ENCODE results near the gene SHLD1.
"Not testable (repeated sequence)": the region's sequence is repeated elsewhere in the genome, so short reads cannot be mapped to it uniquely, and the experiment has no call there.

SHLD1 gene

DNA sequence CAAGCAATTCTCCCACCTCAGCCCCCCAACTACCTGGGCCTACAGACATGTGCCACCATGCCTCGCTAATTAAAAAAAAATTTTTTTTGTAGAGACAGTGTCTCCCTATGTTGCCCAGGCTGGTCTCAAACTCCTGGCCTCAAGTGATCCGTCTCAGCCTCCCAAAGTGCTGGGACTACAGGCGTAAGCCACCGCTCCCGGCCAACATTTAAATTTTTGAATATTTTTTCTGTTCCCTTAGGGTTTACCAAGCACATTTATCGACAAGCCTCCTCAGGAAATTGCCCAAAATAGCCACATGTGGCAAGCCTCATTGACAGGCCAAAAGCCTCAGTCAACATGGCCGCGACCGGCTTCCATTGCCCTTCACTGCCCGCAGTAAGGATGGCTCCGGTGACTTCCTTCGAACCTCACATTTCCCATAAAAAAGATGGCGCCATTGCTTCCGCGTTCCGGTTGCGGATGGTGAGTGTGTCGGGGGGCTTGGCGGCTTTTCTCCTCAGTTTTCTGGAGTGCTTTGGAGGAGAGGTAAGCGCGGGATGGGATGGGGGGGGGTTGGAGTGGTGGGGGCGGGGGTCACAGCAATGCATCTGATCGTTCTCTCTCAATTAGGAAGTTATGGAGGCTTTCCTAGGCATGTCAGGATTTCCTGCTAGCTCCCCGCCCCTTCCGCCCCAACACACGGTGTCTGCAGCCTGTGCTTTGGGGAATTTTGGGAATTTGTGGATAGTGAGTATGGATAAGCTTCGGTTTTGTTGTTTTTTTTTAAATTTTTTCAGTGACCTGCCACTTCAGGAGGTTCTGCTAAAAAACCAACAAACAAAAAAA is at the start of gene SHLD1:
TSS of gene SHLD1 (plus strand) at position 450 of the 828 bp plus-strand sequence. CDS start 22,465 bp downstream, outside the sequence.
- peak; percentile 52 to 67 for DNase-seq (ENCODE audit: low read depth in 2 of 2)

DNA sequence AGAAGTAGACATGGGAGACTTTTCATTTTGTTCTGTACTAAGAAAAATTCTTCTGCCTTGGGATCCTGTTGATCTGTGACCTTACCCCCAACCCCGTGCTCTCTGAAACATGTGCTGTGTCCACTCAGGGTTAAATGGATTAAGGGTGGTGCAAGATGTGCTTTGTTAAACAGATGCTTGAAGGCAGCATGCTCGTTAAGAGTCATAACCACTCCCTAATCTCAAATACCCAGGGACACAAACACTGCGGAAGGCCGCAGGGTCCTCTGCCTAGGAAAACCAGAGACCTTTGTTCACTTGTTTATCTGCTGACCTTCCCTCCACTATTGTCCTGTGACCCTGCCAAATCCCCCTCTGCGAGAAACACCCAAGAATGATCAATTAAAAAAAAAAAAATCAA is 47.9 kb upstream of the SHLD1 start:
- DNase-seq (ENCODE audit: low read depth in 2 of 2), result not testable (repeated sequence)

DNA sequence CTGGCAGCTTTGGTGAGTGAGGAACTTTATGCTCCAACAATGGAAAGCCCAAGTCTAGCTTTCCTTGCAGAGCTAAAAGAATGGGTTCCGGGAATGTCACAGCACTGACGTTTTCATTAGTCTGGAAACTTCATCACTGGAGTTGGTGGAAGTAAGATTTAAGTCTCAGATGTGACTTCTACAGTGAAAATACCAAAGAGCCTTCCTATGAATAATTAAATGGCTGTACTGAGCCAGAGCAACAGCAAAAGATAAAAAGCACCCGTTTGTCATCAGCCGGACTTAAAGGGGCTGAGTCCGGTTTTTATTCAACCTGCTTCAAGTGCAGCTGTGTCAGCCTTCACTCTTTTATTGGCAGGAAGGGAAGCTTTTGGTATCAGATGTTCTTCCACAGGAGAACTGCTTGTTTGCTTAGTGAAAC is 46.5 kb upstream of the SHLD1 start:
- no peak for DNase-seq (ENCODE audit: low read depth in 2 of 2)

- no peak for DNase-seq (ENCODE audit: low read depth in 2 of 2)
Measured at GRCh38 chr20:5705827-5706226, 44.4 kb upstream of the SHLD1 start.

DNA sequence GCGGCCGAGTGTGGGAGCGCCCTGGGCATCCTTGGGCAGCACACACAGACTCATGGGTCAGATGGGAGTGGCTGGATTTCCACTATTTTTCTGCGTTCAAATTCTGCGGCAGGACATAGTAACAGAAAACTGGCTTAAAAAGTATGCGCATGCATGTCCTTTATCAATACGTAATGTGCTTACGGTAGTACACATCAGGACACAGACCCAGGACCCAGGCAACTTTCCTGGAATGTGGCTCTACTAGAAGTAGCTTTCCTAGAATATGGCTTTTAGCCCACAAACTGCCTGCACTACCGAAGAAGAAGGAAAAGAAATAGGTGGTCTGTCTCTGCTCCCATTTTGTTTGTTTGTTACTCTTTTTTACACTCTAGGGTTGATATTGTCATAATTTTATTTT is 43.4 kb upstream of the SHLD1 start:
- no peak for DNase-seq (ENCODE audit: low read depth in 2 of 2)

DNA sequence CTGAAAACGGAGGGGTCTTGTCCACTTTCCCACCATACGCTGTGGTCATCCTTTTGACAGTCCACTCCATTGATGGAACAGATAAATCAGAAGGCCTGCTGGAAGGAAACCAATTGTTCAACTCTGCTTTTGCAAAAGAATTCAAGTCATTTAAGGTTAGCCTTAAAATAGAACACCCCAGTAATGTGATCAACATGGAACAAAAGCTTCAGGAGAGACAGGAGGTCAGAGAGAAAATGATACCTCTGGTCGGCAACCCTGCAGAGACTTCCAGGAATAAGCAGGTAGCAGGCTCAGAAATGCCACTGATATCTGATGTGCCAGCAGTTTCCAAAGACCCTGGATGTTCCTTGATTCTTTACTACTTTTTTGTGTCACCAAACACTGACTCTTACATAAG is 39.6 kb upstream of the SHLD1 start:
- no peak for DNase-seq (ENCODE audit: low read depth in 2 of 2)

DNA sequence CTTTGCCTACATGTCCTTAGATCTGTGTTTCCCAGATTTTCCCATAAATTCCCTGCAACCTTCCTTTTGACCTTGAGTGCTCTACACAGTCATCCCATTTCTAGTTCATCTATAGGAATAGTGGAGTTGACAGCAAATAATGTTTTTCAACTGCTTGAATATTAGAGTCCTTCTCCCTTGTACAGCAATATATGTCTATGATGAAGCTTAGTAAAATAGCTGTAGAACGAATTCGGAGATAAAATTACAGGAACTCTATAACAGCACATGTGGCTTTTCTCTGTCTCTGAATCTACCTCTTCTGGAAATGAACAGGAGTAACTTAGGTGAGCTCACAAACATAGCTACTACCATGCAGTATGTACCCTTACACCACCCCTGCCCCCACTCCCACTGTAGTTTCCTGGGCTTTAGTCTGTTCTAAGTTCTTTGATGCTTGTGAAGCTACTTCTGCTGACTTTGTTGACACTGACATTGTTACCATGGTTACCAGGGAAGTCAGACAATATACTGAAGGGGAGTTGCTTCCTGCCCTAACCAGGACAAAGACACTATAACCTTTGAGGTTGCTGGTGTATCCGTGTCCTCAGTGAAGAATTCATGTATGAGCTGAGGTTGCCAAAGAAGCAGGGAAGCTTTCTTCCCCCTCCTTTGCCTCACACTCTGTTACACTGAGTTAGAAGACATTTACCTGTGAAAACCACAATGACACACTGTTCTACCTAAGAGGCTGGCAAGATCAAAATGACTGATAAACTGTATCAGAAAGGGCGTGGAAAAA is 35.8 kb upstream of the SHLD1 start:
- DNase-seq (ENCODE audit: low read depth in 2 of 2), result no peak

- DNase-seq (ENCODE audit: low read depth in 2 of 2), result no peak
Measured at GRCh38 chr20:5715071-5715841, 34.9 kb upstream of the SHLD1 start.

DNA sequence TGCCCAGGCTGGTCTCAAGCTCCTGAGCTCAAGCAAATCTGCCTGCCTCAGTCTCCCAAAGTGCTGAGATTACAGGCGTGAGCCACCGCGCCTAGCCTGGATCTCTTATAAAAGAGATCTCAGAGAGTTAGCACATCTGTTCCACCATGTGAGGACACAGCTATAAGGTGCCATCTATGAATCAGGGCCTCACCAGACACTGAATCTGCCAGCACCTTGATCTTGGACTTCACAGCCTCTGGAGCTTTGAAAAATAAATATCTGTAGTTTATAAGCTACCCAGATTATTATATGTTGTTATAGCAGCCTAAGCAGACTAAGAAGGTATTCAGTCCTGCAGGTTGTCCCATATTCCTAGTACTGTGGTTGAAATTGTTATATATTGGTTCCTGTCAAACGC is 33.2 kb upstream of the SHLD1 start:
- no peak for DNase-seq (ENCODE audit: low read depth in 2 of 2)

GRCh38 chr20:5718896-5719595 is 31.2 kb upstream of the SHLD1 start:
- DNase-seq (ENCODE audit: low read depth in 2 of 2), result no peak

GRCh38 chr20:5719861-5720403 is 30.3 kb upstream of the SHLD1 start:
- DNase-seq (ENCODE audit: low read depth in 2 of 2), result no peak

DNA sequence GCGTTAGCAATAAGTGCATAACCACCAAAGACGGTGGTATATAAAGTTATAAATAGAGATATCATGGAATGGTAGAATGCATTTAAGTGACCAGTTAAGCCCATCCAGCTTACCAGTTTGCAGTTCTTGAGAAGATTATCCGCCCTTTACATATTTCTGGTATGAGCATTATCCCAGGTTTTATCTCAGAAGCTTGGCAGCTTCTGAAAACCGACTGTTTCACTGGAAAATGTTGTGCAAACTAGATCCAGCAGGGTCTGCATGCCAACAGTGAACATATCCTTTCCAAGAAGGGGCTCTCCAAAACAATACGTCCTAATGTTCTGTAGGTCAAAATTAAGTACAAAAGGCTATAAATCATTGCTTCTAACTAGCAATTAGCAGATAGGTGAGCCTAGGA is 29.5 kb upstream of the SHLD1 start:
- DNase-seq (ENCODE audit: low read depth in 2 of 2), result no peak

GRCh38 chr20:5721356-5721755 is 28.8 kb upstream of the SHLD1 start:
- DNase-seq (ENCODE audit: low read depth in 2 of 2), result not testable (repeated sequence)

DNA sequence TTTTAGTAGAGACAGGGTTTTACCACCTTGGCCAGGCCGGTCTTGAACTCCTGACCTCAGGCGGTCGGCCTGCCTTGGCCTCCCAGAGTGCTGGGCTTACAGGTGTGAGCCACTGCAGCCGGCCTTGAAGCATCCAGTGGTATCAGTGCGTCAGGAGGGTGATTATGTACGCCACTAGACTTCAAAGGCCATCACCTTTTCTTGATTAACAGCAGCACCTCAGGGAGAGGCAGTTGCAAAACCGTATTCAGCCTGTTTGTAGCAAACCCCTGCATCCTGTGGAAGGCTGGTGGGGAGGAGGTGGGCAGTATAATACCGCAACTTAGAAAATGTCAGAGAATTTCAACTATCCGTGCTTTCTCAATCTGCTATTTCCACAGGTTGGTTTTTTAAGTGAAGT is 27.3 kb upstream of the SHLD1 start:
- no peak for DNase-seq (ENCODE audit: low read depth in 2 of 2)

- DNase-seq (ENCODE audit: low read depth in 2 of 2), result not testable (repeated sequence)
Measured at GRCh38 chr20:5725183-5725463, 25.1 kb upstream of the SHLD1 start.

- DNase-seq (ENCODE audit: low read depth in 2 of 2), result no peak
Measured at GRCh38 chr20:5727018-5727515, 23.1 kb upstream of the SHLD1 start.

DNA sequence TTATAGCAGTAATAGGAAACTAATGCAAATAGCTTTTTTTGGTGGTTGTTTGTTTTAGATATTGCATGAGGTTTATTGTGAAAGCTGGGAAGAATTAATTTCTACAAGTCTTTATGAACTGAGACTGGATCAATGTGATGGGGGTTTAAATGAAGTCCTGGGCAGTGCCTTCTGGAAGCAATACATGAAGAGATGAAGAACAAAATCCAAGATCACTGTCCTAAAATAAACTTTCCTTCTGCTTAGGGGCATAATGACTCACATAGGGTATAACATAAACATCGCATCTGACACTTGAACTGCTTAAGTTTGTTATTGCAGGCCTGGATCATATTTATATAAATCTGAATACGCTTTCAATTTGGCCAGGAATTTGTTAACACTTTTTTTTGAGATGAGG is 20.9 kb upstream of the SHLD1 start:
- no peak for DNase-seq (ENCODE audit: low read depth in 2 of 2)

GRCh38 chr20:5730131-5730530 is 20.1 kb upstream of the SHLD1 start:
- no peak for DNase-seq (ENCODE audit: low read depth in 2 of 2)

- DNase-seq (ENCODE audit: low read depth in 2 of 2), result no peak
Measured at GRCh38 chr20:5731753-5732366, 18.3 kb upstream of the SHLD1 start.

DNA sequence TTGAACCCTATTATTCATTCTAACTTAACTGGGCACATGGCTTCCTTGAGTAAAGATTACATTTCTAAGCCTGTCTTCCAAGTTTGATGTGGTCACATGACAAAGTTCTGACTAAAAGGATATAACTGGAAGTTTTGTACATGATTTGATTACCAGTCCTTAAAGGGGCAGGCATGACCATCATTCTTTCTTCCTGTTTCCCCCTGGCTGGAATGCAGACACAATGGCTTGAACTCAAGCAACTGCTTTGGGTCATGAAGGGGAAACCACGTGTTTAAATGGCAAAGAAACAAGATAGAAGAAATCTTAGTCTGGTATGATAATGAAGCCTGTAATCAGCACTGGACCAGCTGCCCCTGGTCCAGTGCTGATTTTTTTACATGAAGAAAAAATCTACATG is 15.6 kb upstream of the SHLD1 start:
- no peak for DNase-seq (ENCODE audit: low read depth in 2 of 2)

Data from stimulated activated CD8-positive, alpha-beta memory T cell treated with anti-CD3 and anti-CD28 coated beads, Interleukin-2, amount 100 ng/mL, for 48 hours (primary cell).